Retinal pigment epithelial cell (primary cell): Measurements from ENCODE around the gene RTRAF.

ENCODE experiments used
- DNase-seq: peaks from one replicate; pipeline ENCODE4 v3.0.0-alpha.2; 2010; ENCODE audit warnings: low read depth
- H3K4me3 ChIP-seq: 2 replicates; pipeline ENCODE4 v1.5.1; 2011; ENCODE audit warnings: mild to moderate bottlenecking, low read length, control low read depth, moderate library complexity
- TF ChIP-seq, protein P1 (sequence below): conservative IDR thresholded peaks from 2 replicates; pipeline ENCODE4 v1.5.1; 2011; ENCODE audit warnings: low read depth, low read length, control low read depth, inconsistent platforms

Gene RTRAF

GRCh38 chr14:51993285-51993920 is 4.1 kb downstream of the RTRAF start:
- TF ChIP-seq, protein P1, sequence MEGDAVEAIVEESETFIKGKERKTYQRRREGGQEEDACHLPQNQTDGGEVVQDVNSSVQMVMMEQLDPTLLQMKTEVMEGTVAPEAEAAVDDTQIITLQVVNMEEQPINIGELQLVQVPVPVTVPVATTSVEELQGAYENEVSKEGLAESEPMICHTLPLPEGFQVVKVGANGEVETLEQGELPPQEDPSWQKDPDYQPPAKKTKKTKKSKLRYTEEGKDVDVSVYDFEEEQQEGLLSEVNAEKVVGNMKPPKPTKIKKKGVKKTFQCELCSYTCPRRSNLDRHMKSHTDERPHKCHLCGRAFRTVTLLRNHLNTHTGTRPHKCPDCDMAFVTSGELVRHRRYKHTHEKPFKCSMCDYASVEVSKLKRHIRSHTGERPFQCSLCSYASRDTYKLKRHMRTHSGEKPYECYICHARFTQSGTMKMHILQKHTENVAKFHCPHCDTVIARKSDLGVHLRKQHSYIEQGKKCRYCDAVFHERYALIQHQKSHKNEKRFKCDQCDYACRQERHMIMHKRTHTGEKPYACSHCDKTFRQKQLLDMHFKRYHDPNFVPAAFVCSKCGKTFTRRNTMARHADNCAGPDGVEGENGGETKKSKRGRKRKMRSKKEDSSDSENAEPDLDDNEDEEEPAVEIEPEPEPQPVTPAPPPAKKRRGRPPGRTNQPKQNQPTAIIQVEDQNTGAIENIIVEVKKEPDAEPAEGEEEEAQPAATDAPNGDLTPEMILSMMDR, result no peak
- H3K4me3 ChIP-seq, result no peak overlapping the region
- no peak for DNase-seq

DNA sequence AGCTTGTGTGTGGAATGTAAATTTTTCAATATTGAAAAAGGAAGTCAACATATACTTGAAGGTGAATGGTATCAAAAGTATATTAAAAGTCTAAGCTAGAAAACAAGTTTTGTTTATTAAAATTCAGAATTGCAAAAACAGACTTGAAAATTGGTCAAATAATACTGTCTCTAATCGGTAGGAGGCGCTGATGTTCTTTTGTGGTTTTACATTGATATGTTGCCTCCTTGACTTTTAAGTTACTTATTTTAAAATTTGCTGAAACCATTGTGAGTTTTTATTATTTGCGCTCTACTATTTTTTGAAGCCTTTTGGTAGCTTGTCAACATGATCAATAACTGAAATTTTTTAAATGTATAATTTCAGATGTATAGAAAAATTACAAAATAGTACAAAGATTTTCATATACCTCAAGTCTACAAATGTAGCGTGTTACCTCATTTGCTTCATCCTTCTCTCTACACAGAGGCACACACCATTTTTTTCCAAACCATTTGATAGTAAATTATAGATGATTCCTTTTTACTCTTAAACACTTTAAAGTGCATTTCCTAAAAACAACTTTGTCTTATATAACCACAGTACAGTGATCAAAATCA is 6.9 kb downstream of the RTRAF start:
- DNase-seq, result no peak
- H3K4me3 ChIP-seq, result no peak overlapping the region
- TF ChIP-seq, protein P1, result peak; percentile 64

DNA sequence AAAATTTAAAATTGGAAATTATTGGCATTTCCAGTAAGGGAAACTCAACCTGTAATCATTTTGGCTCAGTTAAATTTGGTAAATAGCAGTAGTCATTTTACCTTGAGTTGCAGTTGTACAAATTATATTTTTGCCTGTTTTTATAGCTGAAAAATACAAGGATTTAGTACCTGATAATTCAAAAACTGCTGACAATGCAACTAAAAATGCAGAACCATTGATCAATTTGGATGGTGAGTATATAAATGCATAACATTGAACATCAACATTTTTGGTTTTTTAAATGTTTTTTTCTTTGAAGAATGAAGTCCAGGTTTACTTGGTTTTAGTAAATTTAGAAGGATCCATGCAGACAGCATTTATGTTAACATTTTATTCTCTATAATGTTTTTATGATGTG is 9.0 kb downstream of the RTRAF start:
- TF ChIP-seq, protein P1, result no peak
- DNase-seq, result no peak

DNA sequence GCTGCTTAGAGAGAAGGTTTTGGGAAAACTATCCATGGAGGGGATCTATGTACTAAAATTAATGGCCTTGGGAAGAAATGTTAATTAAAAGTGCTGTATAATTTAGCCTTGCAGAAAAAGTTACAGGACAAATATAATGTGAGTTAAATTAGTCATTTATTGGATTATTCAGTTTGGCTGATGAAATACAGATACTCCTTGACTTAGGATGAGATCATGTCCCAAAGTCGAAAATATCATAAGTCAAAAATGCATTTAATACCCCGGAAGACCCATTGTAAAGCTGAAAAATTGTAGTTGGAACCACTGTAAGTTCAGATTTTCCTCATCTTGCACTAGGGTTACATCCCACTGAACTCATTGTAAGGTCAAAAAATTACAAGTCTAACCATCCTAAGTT is 9.7 kb downstream of the RTRAF start:
- no peak overlapping the region for H3K4me3 ChIP-seq
- no peak for DNase-seq
- TF ChIP-seq, protein P1, result no peak

More for the DNA sequence above, 9.0 kb downstream of the RTRAF start:
- H3K4me3 ChIP-seq, result no peak overlapping the region

DNA sequence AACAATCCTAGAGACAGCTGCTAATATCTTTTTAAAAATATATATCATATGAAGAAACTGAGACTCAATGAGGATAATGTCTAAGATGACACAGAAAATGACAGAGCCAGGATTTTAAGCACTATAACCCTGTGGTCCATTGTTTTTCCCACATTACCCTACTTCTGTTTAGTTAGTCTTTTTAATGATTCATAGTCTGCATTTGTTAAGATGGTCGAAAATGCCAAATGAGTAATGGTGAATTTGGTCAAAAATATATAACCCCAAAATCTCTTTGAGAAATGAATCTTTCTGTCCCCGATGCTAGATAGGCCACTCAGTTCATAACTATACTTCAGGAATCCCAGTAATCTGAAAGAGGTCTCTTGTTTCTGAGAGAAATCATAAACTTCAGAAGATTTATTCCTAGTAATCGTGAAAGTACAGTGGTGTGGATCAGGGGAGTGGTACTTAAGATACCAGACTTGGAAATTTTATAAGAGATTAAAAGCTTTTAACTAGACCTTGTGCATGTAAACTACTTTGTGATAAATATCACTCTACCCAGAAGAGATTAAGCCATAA is 10.8 kb downstream of the RTRAF start:
- TF ChIP-seq, protein P1, result no peak
- DNase-seq, result no peak
- H3K4me3 ChIP-seq, result no peak overlapping the region

DNA sequence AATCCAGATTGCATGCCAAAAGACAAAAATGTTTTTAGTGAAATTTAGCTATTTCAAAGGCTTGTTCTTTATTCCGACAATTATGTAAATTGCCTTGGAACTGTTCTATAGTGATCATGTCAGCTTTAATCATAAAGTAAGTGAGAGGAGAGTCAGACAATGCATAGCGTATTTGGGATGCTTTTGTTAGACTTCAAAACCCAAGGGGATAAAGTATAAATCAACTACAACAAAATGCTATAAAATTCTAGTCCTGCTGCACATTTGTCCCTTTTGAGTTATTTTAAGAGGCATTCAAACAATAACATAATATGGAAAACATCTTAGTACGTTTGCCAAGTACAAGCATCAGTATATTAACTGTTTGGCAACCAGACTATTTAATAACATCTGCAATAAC is 11.3 kb downstream of the RTRAF start:
- TF ChIP-seq, protein P1, result no peak
- H3K4me3 ChIP-seq, result no peak overlapping the region
- DNase-seq, result no peak

DNA sequence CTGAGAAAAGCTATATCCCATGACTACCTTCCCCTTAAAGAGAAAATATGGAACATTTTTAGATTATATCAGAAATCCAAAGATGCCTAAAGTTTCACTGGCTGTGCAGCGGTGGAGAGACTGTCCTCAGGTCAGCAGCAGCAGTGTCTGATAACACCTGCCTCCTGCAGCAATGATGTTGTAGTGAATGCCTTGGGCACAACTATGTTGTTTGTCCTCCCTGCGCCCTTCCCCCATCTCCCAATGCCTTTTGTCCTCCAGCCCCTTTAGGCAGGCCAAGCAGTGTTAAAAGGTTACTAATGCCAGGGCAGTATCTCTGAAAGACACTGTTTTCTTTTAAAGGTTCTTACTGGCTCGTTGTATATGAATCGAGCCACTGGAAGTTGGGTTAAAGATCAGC is 13.2 kb downstream of the RTRAF start:
- TF ChIP-seq, protein P1, result no peak
- DNase-seq, result no peak
- no peak overlapping the region for H3K4me3 ChIP-seq
